Amygdala (tissue), 56 donors: ENCODE data around the gene RELCH.

Experiments
- DNase-seq, 56 donors: peaks; one replicate each; lab custom pipeline; 2025; lab: John Stamatoyannopoulos, UW

RELCH gene

GRCh38 chr18:62245177-62245576 lies 58.1 kb downstream of the RELCH start:
- no peak for DNase-seq

DNA sequence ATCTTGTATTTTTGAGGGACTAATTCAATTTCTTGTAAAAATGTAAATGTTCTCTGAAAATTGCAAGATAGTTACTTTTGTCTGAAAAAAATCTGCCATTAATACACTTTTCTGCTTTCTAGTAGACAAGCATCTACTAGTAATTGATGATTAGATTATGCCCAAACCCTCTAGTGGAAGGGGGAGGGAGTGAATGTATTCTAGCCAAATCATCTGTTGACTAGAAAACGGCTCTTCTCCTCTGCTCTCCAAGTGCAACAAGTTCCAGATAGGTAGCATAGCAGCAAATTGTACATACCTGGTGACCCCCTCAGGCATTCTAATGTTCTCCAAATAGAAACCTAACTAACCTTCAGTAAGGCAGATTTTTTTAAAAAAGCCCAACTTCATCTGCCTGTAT lies 58.6 kb downstream of the RELCH start:
- DNase-seq, result no peak

DNA sequence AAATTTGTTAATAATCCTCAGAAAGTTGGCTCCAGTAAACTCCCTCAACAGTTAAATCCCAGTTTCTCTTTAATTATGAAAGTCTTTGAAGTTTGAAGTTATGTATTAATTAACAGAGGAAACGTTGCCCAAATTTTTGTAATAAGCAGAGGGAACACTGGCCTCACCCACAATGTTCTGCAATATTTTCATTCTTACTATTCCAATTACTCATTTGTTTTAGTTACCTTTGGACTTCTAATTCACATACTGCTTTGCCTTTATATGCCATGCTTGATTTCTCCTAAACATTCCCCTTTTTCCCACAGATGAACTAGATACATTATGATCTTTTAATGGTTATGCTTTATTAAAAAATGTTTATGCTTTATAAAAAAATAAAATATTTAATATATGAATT lies 61.3 kb downstream of the RELCH start:
- DNase-seq, result no peak

DNA sequence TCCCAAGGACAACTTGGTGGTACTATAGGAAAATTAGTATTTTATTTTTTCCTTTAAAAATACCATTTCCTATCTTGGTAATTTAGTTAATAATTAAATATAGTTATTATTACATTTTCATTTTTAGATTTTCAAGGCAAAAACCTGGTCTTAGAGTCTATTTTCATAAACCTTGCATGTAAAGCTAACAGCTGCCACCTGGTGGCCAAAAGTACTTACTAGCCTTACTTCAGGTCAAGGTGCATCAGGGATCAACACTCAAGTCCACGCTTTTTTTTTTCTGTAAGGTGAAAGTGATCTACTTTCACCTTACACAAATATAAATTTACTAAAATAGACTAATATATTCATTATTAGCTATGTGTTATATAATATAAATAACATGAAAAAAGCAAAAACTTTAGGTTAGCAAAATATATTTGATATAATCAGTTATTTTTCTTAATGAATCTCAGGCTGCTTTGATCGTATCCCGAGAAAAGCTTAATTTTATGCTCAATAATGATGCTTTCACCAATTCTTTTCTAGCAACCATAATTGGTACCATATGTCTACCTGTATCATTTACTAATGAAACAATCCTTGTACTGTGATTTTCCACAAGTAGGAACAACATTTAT lies 62.5 kb downstream of the RELCH start:
- DNase-seq, result peak in 28 of 56 donors; percentile 0 to 81 (median 14)

DNA sequence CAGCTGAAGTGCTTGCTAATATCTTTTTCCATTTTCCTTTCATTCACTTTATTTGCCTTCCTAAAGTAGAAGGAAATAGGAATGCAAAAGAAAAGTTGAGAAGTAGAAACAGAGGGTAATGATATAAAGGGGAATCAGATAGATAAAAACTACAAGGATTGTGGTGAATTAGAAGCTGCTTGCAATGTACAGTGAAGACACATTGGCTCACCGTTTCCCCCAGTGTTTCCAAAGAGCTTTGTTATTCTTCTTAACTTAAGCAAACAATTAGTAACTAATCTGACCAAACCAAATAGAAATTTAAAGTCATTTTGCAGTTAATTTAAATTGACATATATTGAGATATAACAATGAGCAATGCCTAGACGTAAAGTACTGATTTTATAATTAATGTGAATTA lies 63.4 kb downstream of the RELCH start:
- DNase-seq, result no peak

DNA sequence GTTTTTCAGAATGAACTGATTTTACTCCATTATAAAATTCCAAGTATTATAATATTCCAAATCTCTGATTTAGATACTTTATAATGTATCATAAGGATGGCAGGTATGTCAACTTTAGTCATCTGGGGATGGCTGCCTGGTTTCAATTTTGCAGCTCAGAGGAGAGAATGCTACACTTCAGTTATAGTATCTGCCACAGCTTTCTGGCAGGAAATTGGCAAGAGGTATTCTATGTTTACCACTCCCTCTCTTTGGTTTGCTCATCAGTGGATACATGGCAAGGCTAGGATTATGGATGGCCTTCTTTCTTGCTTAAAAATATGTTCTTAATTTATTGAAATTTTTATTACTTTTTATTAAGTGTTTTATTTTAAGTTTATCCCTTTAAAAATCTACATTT lies 71.0 kb downstream of the RELCH start:
- DNase-seq, result no peak

- no peak for DNase-seq
Measured at GRCh38 chr18:62258616-62259015, 71.6 kb downstream of the RELCH start.

GRCh38 chr18:62262061-62262460 lies 75.0 kb downstream of the RELCH start:
- no peak for DNase-seq

- DNase-seq, result no peak
Measured at GRCh38 chr18:62264984-62265383, 77.9 kb downstream of the RELCH start.

- no peak for DNase-seq
Measured at GRCh38 chr18:62277045-62277444, 90.0 kb downstream of the RELCH start.

- no peak for DNase-seq
Measured at GRCh38 chr18:62279561-62279960, 92.5 kb downstream of the RELCH start.

GRCh38 chr18:62280058-62280457 lies 93.0 kb downstream of the RELCH start:
- no peak for DNase-seq

DNA sequence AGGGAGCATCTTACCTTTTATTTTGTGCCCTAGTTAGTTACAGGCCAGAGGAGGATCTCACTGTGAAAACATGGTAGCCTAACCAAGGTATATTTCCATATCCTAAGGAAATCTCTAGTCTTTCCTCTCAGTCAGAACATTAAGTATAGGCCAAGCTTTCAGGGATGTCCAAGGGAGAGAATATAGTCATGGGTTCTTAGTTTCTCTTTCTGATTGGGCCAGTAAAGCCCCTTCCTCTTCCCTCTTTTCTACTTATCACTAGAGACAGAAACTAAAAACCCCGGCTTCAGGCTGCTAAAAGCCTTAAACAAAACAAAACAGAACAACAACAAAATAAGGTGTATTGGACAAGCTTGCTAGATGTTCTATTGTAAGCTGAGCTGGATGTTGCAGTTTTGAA lies 93.7 kb downstream of the RELCH start:
- no peak for DNase-seq

GRCh38 chr18:62281684-62282083 lies 94.6 kb downstream of the RELCH start:
- DNase-seq, result no peak

DNA sequence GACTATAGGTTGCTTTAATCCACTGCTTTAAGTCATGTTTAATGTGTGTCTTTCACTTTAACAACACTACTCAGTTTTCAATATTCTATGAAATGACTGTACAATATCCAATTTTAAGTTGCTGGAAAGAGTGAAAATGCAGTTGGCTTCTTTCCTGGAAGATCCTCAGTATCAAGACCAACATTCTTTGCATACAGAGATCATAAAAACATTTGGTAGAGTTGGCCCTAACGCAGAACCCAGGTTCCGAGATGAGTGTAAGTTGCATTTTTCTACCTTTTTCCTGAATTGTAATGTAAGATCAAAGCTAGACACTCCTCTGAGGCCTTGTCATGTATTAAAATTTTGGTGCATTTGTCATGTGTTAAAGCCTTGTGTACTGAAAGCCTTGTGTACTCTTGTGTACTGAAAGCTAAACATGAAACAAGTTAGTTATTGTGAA lies 95.2 kb downstream of the RELCH start:
- no peak for DNase-seq

- DNase-seq, result no peak
Measured at GRCh38 chr18:62284637-62285036, 97.6 kb downstream of the RELCH start.

DNA sequence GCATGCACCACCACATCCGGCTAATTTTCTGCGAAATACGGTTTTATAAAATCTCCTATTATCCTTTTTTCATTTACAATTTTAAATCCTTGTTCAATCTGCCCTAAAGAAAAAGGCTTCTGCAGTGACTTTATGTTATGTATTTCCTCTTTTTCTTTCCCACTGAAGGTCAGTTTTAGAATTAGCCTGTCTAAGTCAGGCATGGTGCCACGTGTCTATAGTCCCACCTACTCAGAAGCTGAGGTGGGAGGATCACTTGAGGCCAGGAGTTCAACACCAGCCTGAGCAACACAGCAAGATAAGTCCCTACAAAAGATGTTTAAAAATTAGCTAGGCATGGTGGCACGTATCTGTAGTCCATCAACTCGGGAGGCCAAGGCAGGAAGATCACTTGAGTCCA lies 98.2 kb downstream of the RELCH start:
- DNase-seq, result no peak

- no peak for DNase-seq
Measured at GRCh38 chr18:62287781-62288664, 101.0 kb downstream of the RELCH start.

DNA sequence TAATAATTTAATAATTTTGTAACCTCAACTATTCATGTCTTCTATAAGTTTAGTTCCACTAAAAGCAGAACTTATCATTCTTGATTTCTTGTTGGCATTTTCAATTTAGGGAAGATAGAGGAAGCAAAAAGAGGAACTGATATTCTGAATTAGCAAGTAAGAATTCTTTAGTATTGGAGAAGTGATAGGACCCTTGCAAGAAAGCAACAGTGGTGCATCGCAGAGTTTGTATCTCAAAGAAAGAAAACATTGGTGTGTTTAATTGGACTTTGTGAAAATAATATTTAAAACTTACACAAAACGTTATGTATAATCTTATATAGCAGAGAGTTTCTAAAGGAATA lies 101.6 kb downstream of the RELCH start:
- no peak for DNase-seq

DNA sequence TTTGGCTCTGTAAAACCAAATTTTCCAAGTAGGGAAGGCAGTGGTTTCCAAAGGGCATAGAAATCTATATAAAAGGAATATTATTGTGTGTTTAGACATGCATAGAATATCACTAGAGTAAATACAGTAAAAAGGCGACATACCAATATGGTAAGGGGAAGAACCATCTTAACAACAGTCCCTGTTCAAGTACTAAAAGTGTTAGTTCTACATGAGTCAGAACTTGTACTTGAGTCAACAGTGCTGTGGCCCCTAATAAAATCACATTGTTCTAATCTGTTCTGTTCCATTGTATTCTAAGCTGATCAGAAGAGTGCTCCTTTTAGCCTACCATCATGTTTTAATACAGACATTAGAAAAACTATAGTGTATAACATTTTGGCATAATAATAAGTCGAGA lies 102.0 kb downstream of the RELCH start:
- no peak for DNase-seq

DNA sequence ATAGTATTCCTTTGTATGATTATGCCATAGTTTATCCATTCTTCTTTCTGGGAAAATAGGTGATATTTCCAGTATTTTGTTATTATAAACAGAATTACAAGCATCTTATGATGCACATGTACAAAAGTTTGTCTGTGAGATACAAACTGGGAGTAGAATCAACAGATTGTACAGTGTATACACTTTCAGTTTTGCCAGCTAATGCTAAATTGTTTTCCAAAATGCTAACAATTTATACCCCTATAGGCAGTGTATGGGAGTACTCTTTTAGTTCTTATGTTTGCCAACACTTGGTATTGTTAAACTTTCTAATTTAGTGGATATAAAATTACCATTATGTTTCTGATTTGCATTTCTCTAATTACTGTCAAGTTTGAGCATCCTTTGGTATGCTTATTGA lies 107.0 kb downstream of the RELCH start:
- DNase-seq, result no peak

GRCh38 chr18:62300359-62300963 lies 113.4 kb downstream of the RELCH start:
- DNase-seq, result no peak
